DOHH2 (cell line): ENCODE results near the gene ERFL.

ENCODE experiments used
- H3F3A ChIP-seq: fragments of 200-600 bp; sonication (generic), shearing (Covaris generic); 2 replicates; pipeline ENCODE4 v1.6.0; 2016; ENCODE audit warnings: antibody characterized with exemption, mild to moderate bottlenecking; ENCODE audit not compliant: control insufficient read depth, insufficient read depth
- H3K27ac ChIP-seq: fragments of 200-600 bp; sonication (generic); 2 replicates; pipeline ENCODE4 v1.5.1; 2014; ENCODE audit warnings: low read depth, mild to moderate bottlenecking, low read length, moderate library complexity
- H3K27me3 ChIP-seq: fragments of 200-600 bp; sonication (generic); 2 replicates; pipeline ENCODE4 v1.6.1; 2014; ENCODE audit warnings: mild to moderate bottlenecking, low read length, mixed read lengths; ENCODE audit not compliant: control insufficient read depth
- H3K36me3 ChIP-seq: fragments of 200-600 bp; sonication (generic); 2 replicates; pipeline ENCODE4 v1.6.1; 2014; ENCODE audit warnings: mild to moderate bottlenecking, low read length, moderate library complexity, mixed read lengths; ENCODE audit not compliant: control insufficient read depth
- H3K4me1 ChIP-seq: fragments of 200-600 bp; sonication (generic); 2 replicates; pipeline ENCODE4 v1.6.1; 2014; ENCODE audit warnings: mild to moderate bottlenecking, low read length, mixed read lengths; ENCODE audit not compliant: control insufficient read depth
- H3K4me2 ChIP-seq: fragments of 200-600 bp; sonication (generic); 2 replicates; pipeline ENCODE4 v1.6.0; 2014; ENCODE audit warnings: mild to moderate bottlenecking, low read length, moderate library complexity
- H3K4me3 ChIP-seq: fragments of 200-600 bp; sonication (generic); 2 replicates; pipeline ENCODE4 v1.5.1; 2014; ENCODE audit warnings: mild to moderate bottlenecking, low read length, mixed read lengths
- H3K79me2 ChIP-seq: fragments of 200-600 bp; sonication (generic); 2 replicates; pipeline ENCODE4 v1.6.1; 2014; ENCODE audit warnings: mild to moderate bottlenecking, low read length, mixed read lengths; ENCODE audit not compliant: control insufficient read depth
- H3K9me2 ChIP-seq: fragments of 200-600 bp; sonication (generic); replicated peaks from 2 replicates; pipeline ENCODE4 v1.6.1; 2014; ENCODE audit warnings: mild to moderate bottlenecking, low read length, mixed read lengths; ENCODE audit not compliant: control insufficient read depth
- H3K9me3 ChIP-seq: fragments of 200-600 bp; sonication (generic); 2 replicates; pipeline ENCODE4 v1.6.1; 2014; ENCODE audit warnings: antibody characterized with exemption, low read length, mixed read lengths; ENCODE audit not compliant: control insufficient read depth, insufficient read depth
- H4K20me1 ChIP-seq: fragments of 200-600 bp; sonication (generic); 2 replicates; pipeline ENCODE4 v1.6.0; 2014; ENCODE audit warnings: low read depth, mild to moderate bottlenecking, antibody characterized with exemption, low read length, moderate library complexity; ENCODE audit not compliant: control insufficient read depth, insufficient read depth
- EZH2phosphoT487 ChIP-seq: fragments of 200-600 bp; sonication (generic); IDR thresholded peaks from 2 replicates; pipeline ENCODE4 v1.6.1; 2017; ENCODE audit warnings: borderline replicate concordance, mild to moderate bottlenecking, antibody characterized with exemption, low read length, moderate library complexity, mixed read lengths
- TF ChIP-seq, protein P1 (sequence below): fragments of 200-600 bp; sonication (generic); IDR thresholded peaks from one replicate; pipeline ENCODE4 v1.5.1; 2014; ENCODE audit warnings: antibody characterized with exemption, mild to moderate bottlenecking, low read depth, low read length; ENCODE audit not compliant: poor library complexity, severe bottlenecking

Gene ERFL

DNA sequence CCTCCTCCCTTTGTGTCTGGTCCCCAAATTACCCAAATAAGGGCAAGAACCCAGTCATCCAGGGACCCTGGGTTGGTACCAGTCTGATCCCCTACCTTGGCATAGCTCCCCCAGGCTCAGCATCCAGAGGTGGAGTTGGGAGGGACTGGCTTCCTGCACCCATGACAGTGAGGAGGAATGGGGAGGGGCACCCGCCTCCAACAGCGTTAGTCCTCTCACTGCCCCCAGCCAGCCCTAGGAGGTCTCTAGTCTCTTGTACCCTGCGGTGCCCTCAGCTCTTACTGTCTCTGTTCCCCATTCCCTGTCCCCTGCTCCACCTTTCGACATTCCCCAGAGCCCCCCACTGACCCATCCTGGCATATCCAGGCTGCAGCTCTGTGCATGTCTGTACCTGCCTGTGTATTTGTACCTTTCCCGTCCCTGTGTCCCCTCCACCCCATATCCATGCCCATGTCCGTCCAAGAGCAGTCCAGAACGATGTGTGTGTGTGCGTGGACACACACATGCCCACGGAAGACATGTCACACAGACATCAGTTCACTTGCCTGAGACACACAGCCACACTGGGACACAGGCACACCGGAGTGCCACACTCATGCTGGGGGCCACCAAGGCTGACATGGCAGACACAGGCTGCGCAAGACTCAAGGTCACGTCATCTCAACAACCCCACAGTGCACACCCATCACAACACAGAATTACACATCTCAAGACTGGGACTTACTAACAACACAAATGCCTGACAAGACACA, 17.8 kb downstream of the ERFL start:
- peaks cover 16% of the 10 kb centered on the region for H3K27me3 ChIP-seq
- no peak overlapping the region for H3K4me3 ChIP-seq
- TF ChIP-seq EZH2phosphoT487, result no peak
- TF ChIP-seq, protein P1, sequence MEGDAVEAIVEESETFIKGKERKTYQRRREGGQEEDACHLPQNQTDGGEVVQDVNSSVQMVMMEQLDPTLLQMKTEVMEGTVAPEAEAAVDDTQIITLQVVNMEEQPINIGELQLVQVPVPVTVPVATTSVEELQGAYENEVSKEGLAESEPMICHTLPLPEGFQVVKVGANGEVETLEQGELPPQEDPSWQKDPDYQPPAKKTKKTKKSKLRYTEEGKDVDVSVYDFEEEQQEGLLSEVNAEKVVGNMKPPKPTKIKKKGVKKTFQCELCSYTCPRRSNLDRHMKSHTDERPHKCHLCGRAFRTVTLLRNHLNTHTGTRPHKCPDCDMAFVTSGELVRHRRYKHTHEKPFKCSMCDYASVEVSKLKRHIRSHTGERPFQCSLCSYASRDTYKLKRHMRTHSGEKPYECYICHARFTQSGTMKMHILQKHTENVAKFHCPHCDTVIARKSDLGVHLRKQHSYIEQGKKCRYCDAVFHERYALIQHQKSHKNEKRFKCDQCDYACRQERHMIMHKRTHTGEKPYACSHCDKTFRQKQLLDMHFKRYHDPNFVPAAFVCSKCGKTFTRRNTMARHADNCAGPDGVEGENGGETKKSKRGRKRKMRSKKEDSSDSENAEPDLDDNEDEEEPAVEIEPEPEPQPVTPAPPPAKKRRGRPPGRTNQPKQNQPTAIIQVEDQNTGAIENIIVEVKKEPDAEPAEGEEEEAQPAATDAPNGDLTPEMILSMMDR, result no peak
- H3K9me3 ChIP-seq, result no peaks in the 10 kb centered on the region
- no peak overlapping the region for H3K27ac ChIP-seq
- H3K4me1 ChIP-seq, result peaks cover 19% of the 10 kb centered on the region
- peaks cover 18% of the 10 kb centered on the region for H3K36me3 ChIP-seq
- H3K4me2 ChIP-seq, result no peak overlapping the region
- no peaks in the 10 kb centered on the region for H3K9me2 ChIP-seq
- H3K79me2 ChIP-seq, result no peaks in the 10 kb centered on the region
- H4K20me1 ChIP-seq, result no peaks in the 10 kb centered on the region
- peaks cover 8% of the 10 kb centered on the region for H3F3A ChIP-seq

- no peaks in the 10 kb centered on the region for H3K9me3 ChIP-seq
- H3K9me2 ChIP-seq, result no peaks in the 10 kb centered on the region
- H3K27me3 ChIP-seq, result peaks cover 12% of the 10 kb centered on the region
- H3K36me3 ChIP-seq, result peaks cover 25% of the 10 kb centered on the region
- H3K4me2 ChIP-seq, result no peak overlapping the region
- no peaks in the 10 kb centered on the region for H3K79me2 ChIP-seq
- no peak overlapping the region for H3K27ac ChIP-seq
- peaks cover 15% of the 10 kb centered on the region for H3K4me1 ChIP-seq
- H3F3A ChIP-seq, result peaks cover 8% of the 10 kb centered on the region
- no peak overlapping the region for H3K4me3 ChIP-seq
- no peak for TF ChIP-seq EZH2phosphoT487
- TF ChIP-seq, protein P1, result no peak
- no peaks in the 10 kb centered on the region for H4K20me1 ChIP-seq
Measured at GRCh38 chr19:41909706-41910105, 18.5 kb downstream of the ERFL start.

- H3K4me3 ChIP-seq, result no peak overlapping the region
- no peak overlapping the region for H3K4me2 ChIP-seq
- peaks cover 33% of the 10 kb centered on the region for H3K36me3 ChIP-seq
- TF ChIP-seq, protein P1, result no peak
- no peak for TF ChIP-seq EZH2phosphoT487
- peaks cover 8% of the 10 kb centered on the region for H3F3A ChIP-seq
- H4K20me1 ChIP-seq, result no peaks in the 10 kb centered on the region
- no peaks in the 10 kb centered on the region for H3K9me2 ChIP-seq
- no peak overlapping the region for H3K27ac ChIP-seq
- no peaks in the 10 kb centered on the region for H3K9me3 ChIP-seq
- peaks cover 15% of the 10 kb centered on the region for H3K4me1 ChIP-seq
- no peaks in the 10 kb centered on the region for H3K79me2 ChIP-seq
- peaks cover 8% of the 10 kb centered on the region for H3K27me3 ChIP-seq
Measured at GRCh38 chr19:41908724-41909464, 19.4 kb downstream of the ERFL start.
